Transverse colon (tissue), 4 donors: Measurements from ENCODE around the gene PNO1. TPM values are rescaled to one million over a fixed set of nuclear protein-coding genes. Genes with fewer than 3 reads are reported as not detected.

Source experiments
- DNase-seq: peaks from one replicate; pipeline ENCODE4 v3.0.0-alpha.2; 2019
- H3K27ac ChIP-seq, 4 donors: fragments of 200-600 bp; sonication (generic); 2 replicates each; pipeline ENCODE4 v1.5.1; 2016 to 2018; ENCODE audit warnings: inconsistent platforms in 4 of 4
- H3K27me3 ChIP-seq: fragments of 200-600 bp; sonication (generic); 2 replicates; pipeline ENCODE4 v1.5.1; 2017; ENCODE audit warnings: inconsistent platforms
- H3K36me3 ChIP-seq, 4 donors: fragments of 200-600 bp; sonication (generic); 2 replicates each; pipeline ENCODE4 v1.5.1; 2017 to 2019; ENCODE audit warnings: inconsistent platforms in 4 of 4
- H3K4me1 ChIP-seq, 4 donors: fragments of 200-600 bp; sonication (generic); 2 replicates each; pipeline ENCODE4 v1.5.1; 2017 to 2020; ENCODE audit warnings: inconsistent platforms in 4 of 4
- H3K4me3 ChIP-seq, 4 donors: fragments of 200-600 bp; sonication (generic); 1 replicate in 1 of 4; 2 replicates in 3 of 4; pipeline versions ENCODE4 v1.5.1 to v1.6.1; 2017 to 2019; ENCODE audit warnings: inconsistent platforms in 4 of 4
- H3K9me3 ChIP-seq, 2 donors: fragments of 200-600 bp; sonication (generic); 2 replicates each; pipeline ENCODE4 v1.5.1; 2017 to 2019; ENCODE audit warnings: inconsistent platforms in 2 of 2
- CTCF ChIP-seq, 5 experiments: fragments of 200-600 bp in 3 of 5; fragments of 450-650 bp in 2 of 5; sonication (generic) in 3 of 5; IDR thresholded peaks; 1 replicate in 2 of 5; 2 replicates in 3 of 5; pipeline ENCODE4 v1.5.1; 2016 to 2017; ENCODE audit warnings: antibody characterized with exemption in 5 of 5, inconsistent platforms in 3 of 5, mild to moderate bottlenecking in 2 of 5, moderate library complexity in 1 of 5
- EP300 ChIP-seq: sonication (generic); formaldehyde crosslinking; IDR thresholded peaks from one replicate; pipeline ENCODE4 v1.6.1; 2017; ENCODE audit warnings: antibody characterized with exemption, low read depth
- POLR2A ChIP-seq: fragments of 450-650 bp; IDR thresholded peaks from one replicate; pipeline ENCODE4 v1.6.1; 2016; ENCODE audit warnings: antibody characterized with exemption, mild to moderate bottlenecking, moderate library complexity
- POLR2AphosphoS5 ChIP-seq, 3 donors: sonication (generic); formaldehyde crosslinking; IDR thresholded peaks; one replicate each; pipeline ENCODE4 v1.6.1; 2016; ENCODE audit warnings: antibody characterized with exemption in 3 of 3
- WGBS, 2 donors: methylation state at CpG; one replicate each; pipeline ENCODE4 v1.1.5; 2018; ENCODE audit warnings: low coverage in 1 of 2; 5-methylcytosine and 5-hydroxymethylcytosine counted together
- in situ Hi-C, 4 donors: fragments of 200-750 bp; cut with MboI; loops; one replicate each; pipeline versions ENCODE4 v1.15.0 to v1.15.1; 2017; ENCODE audit warnings: low sequenced_read_pairs in 3 of 4, low pct_ligation_motif_present in 1 of 4, low pct_unique_long_range_greater_than_20kb in 1 of 4
- intact Hi-C: fragments of 100-400 bp; cut with DNase I; formaldehyde crosslinking; loops from one replicate; pipeline ENCODE4 v1.15.1; 2023; ENCODE audit warnings: low total_unique reads
- total RNA-seq, 4 donors: library from RNA; depleted of rRNA; stranded (reverse); fragments of >200 nt; gene quantifications; one replicate each; pipeline ENCODE4 v1.1.0, GENCODE V29; 2016

Gene PNO1
- total RNA-seq, 4 donors from 2014 or later, result 1.9 to 20.9 (median 7.4) TPM

- no peaks in the 10 kb centered on the region for H3K9me3 ChIP-seq
- in situ Hi-C loops, result no loop called here
- WGBS, 2 donors, result 48 to 50% methylated on average over 2 to 3 of the region's 3 CpGs
- H3K4me1 ChIP-seq, result peaks cover 0 to 33% (median 10%) of the 10 kb centered on the region in 4 donors
- H3K36me3 ChIP-seq, result peaks cover 0 to 6% (median 0%) of the 10 kb centered on the region in 4 donors
- no peak overlapping the region for H3K4me3 ChIP-seq
- TF ChIP-seq CTCF (IDR thresholded peaks at IDR 0.05), result no peak
- TF ChIP-seq POLR2A, result no peak
- TF ChIP-seq POLR2AphosphoS5 (IDR thresholded peaks at IDR 0.05), result no peak
- TF ChIP-seq EP300, result no peak
- no peaks in the 10 kb centered on the region for H3K27me3 ChIP-seq
- H3K27ac ChIP-seq, result peak overlapping the region in 1 of 4 donors; percentile 18
- intact Hi-C loops, result no loop called here
- no peak for DNase-seq
Observed at GRCh38 chr2:68203587-68203986, 45.9 kb downstream of the PNO1 start.

- peaks cover 0 to 29% (median 10%) of the 10 kb centered on the region in 4 donors for H3K4me1 ChIP-seq
- no peak overlapping the region for H3K27ac ChIP-seq
- no peak overlapping the region for H3K4me3 ChIP-seq
- TF ChIP-seq EP300 (no peak), CTCF (IDR thresholded peaks at IDR 0.05) (no peak), POLR2AphosphoS5 (IDR thresholded peaks at IDR 0.05) (no peak), POLR2A (no peak)
- in situ Hi-C loops (no loop called here), intact Hi-C loops (no loop called here)
- no peaks in the 10 kb centered on the region for H3K9me3 ChIP-seq
- no peak for DNase-seq
- no peaks in the 10 kb centered on the region for H3K27me3 ChIP-seq
- H3K36me3 ChIP-seq, result no peaks in the 10 kb centered on the region
Observed at GRCh38 chr2:68206793-68207192, 49.1 kb downstream of the PNO1 start.

GRCh38 chr2:68214381-68214780, 56.7 kb downstream of the PNO1 start:
- Histone ChIP-seq H3K27ac (no peak overlapping the region), H3K4me3 (no peak overlapping the region), H3K4me1 (peaks cover 6 to 40% (median 13%) of the 10 kb centered on the region in 4 donors), H3K36me3 (peaks cover 0 to 5% (median 0%) of the 10 kb centered on the region in 4 donors), H3K9me3 (no peaks in the 10 kb centered on the region), H3K27me3 (no peaks in the 10 kb centered on the region)
- no peak for TF ChIP-seq POLR2A
- 63 to 64% methylated on average over 5 of the region's 5 CpGs for WGBS, 2 donors
- no peak for DNase-seq
- in situ Hi-C loops (no loop called here), intact Hi-C loops (no loop called here)

GRCh38 chr2:68216454-68217310, 59.0 kb downstream of the PNO1 start:
- peaks cover 0 to 5% (median 0%) of the 10 kb centered on the region in 4 donors for H3K36me3 ChIP-seq
- no peak for TF ChIP-seq POLR2A
- TF ChIP-seq CTCF (IDR thresholded peaks at IDR 0.05), result no peak
- in situ Hi-C loops, result no loop called here
- no peaks in the 10 kb centered on the region for H3K9me3 ChIP-seq
- WGBS, 2 donors, result 45 to 50% methylated on average over 1 to 2 of the region's 2 CpGs
- H3K4me3 ChIP-seq, result no peak overlapping the region
- DNase-seq, result no peak
- no peaks in the 10 kb centered on the region for H3K27me3 ChIP-seq
- intact Hi-C loops, result no loop called here
- H3K4me1 ChIP-seq, result peaks cover 6 to 51% (median 16%) of the 10 kb centered on the region in 4 donors
- H3K27ac ChIP-seq, result peak overlapping the region in 1 of 4 donors; percentile 15
